Esophagus squamous epithelium (tissue), 5 donors: ENCODE data around the gene ANTXR1. TPM values are rescaled to one million over a fixed set of nuclear protein-coding genes. Genes with fewer than 3 reads are reported as not detected.

Source experiments
- DNase-seq: peaks from one replicate; lab custom pipeline; 2025; lab: John Stamatoyannopoulos, UW
- H3K27ac ChIP-seq, 4 donors: fragments of 200-600 bp; sonication (generic); one replicate each; pipeline ENCODE4 v1.5.1; 2016 to 2019; ENCODE audit warnings: mild to moderate bottlenecking in 1 of 4
- H3K27me3 ChIP-seq, 4 donors: fragments of 200-600 bp; sonication (generic); 1 replicate in 3 of 4; 2 replicates in 1 of 4; pipeline versions ENCODE4 v1.5.1 to v1.6.0; 2017 to 2021; ENCODE audit warnings: antibody characterized with exemption in 1 of 4
- H3K36me3 ChIP-seq, 3 donors: fragments of 200-600 bp; sonication (generic); one replicate each; pipeline ENCODE4 v1.5.1; 2016 to 2019
- H3K4me1 ChIP-seq, 3 donors: fragments of 200-600 bp; sonication (generic); one replicate each; pipeline ENCODE4 v1.5.1; 2017 to 2019
- H3K4me3 ChIP-seq, 4 donors: fragments of 200-600 bp; sonication (generic); 1 replicate in 3 of 4; 2 replicates in 1 of 4; pipeline ENCODE4 v1.5.1; 2016 to 2019; ENCODE audit warnings: mild to moderate bottlenecking in 2 of 4, moderate library complexity in 1 of 4
- H3K9me3 ChIP-seq, 3 donors: fragments of 200-600 bp; sonication (generic); one replicate each; pipeline ENCODE4 v1.5.1; 2016 to 2019
- CTCF ChIP-seq, 6 experiments: fragments of 450-650 bp in 4 of 6; fragments of 200-600 bp in 2 of 6; sonication (generic) in 2 of 6; IDR thresholded peaks; one replicate each; pipeline ENCODE4 v1.5.1; 2016 to 2019; ENCODE audit warnings: antibody characterized with exemption in 6 of 6, mild to moderate bottlenecking in 4 of 6, moderate library complexity in 4 of 6
- POLR2A ChIP-seq, 4 donors: fragments of 450-650 bp; IDR thresholded peaks; one replicate each; pipeline ENCODE4 v1.6.1; 2017; ENCODE audit warnings: antibody characterized with exemption in 4 of 4, mild to moderate bottlenecking in 4 of 4, moderate library complexity in 3 of 4
- WGBS, 2 donors: methylation state at CpG; one replicate each; pipeline ENCODE4 v1.1.5; 2018; 5-methylcytosine and 5-hydroxymethylcytosine counted together
- intact Hi-C: fragments of 100-400 bp; cut with DNase I; formaldehyde crosslinking; loops from one replicate; pipeline ENCODE4 v1.15.0; 2022
- total RNA-seq, 4 donors: library from RNA; depleted of rRNA; stranded (reverse); fragments of >200 nt; gene quantifications; one replicate each; pipeline ENCODE4 v1.1.0, GENCODE V29; 2016
- donor health status: DM: yes; HTN: yes; CAD: no.

ANTXR1 gene
- total RNA-seq, 4 donors from 2014 or later = 7.8 to 50.9 (median 17.3) TPM

DNA sequence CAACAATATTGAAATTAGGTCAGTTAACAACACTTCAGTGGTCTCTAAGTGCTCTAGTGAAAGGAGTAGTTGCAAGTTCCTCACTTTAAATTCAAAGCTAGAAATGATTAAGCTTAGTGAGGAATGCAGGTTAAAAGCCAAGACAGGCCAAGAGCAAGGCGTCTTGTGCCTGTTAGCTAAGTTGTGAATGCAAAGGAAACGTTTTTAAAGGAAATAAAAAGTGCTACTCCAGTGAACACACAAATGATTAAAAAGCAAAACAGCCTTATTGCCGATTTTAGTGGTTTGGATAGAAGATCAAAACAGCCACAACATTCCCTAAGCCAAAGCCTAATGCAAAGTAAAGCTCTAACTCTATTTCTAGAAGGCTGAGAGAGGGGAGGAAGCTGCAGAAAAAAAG, 44.7 kb downstream of the ANTXR1 start:
- Histone ChIP-seq H3K9me3 (no peaks in the 10 kb centered on the region), H3K27ac (no peak overlapping the region), H3K27me3 (no peaks in the 10 kb centered on the region), H3K4me1 (peaks cover 0 to 25% (median 8%) of the 10 kb centered on the region in 3 donors), H3K4me3 (no peak overlapping the region), H3K36me3 (no peaks in the 10 kb centered on the region)
- TF ChIP-seq POLR2A (IDR thresholded peaks at IDR 0.05) (no peak), CTCF (IDR thresholded peaks at IDR 0.05) (no peak)
- intact Hi-C loops = no loop called here
- WGBS, 2 donors = 36 to 41% methylated on average over 3 of the region's 3 CpGs
- no peak for DNase-seq

DNA sequence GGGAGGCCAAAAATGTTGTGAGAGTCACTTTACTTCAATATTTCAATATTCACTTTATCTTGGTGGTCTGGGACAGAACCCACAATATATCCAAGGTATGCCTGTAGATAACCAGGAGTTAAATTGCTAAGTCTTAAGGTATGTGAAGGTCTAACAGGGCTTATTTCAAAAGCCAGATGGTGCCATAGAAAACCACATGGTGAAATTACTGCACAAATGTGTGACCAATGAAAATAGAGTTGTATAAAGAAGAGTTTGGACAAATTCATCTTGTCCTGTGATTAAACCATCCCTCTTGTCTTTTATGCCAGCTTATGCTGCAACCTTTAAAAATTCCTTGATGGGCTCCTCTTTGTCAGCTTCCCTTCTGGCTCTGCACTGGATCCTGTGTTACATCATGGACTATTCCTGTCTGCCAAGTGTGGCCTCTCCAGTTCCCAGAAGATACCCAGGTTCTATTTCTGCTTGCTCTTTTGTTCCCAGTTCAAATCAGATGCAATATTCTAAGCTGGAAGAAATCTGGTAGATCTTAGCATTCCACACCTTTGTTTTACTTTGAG, 46.8 kb downstream of the ANTXR1 start:
- no peaks in the 10 kb centered on the region for H3K27me3 ChIP-seq
- TF ChIP-seq POLR2A (IDR thresholded peaks at IDR 0.05) = no peak
- no peak for TF ChIP-seq CTCF (IDR thresholded peaks at IDR 0.05)
- no peak overlapping the region for H3K27ac ChIP-seq
- no peak overlapping the region for H3K4me3 ChIP-seq
- intact Hi-C loops = no loop called here
- H3K9me3 ChIP-seq = no peaks in the 10 kb centered on the region
- peaks cover 0 to 22% (median 8%) of the 10 kb centered on the region in 3 donors for H3K4me1 ChIP-seq
- H3K36me3 ChIP-seq = no peaks in the 10 kb centered on the region
- no peak for DNase-seq

- intact Hi-C loops = no loop called here
- DNase-seq = no peak
- Histone ChIP-seq H3K4me1 (peaks cover 0 to 22% (median 8%) of the 10 kb centered on the region in 3 donors), H3K36me3 (no peaks in the 10 kb centered on the region), H3K4me3 (no peak overlapping the region), H3K27ac (peak overlapping the region in 1 of 4 donors; percentile 3), H3K27me3 (no peaks in the 10 kb centered on the region), H3K9me3 (no peaks in the 10 kb centered on the region)
- TF ChIP-seq POLR2A (IDR thresholded peaks at IDR 0.05) = no peak
- TF ChIP-seq CTCF (IDR thresholded peaks at IDR 0.05) = no peak
Observed at GRCh38 chr2:69060938-69061501, 48.0 kb downstream of the ANTXR1 start.

DNA sequence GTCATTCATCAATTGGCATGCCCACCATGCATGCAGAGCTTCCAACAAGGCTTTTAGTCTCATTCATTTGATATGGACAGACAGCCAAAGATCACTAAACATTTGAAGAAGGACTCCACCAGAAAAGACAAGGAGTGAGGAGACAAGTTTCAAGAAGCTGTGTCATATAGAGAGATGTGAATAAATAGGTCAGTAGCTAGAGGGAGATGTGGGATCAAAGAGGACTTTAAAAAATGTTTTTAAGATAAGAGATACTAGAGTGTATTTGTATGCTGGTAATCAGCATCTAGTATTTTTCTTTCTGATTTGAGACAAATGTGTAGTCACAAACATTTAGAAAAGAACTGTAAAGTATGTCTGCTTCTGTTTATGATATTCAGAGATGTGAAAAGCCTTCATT, 48.5 kb downstream of the ANTXR1 start:
- H3K27ac ChIP-seq = peak overlapping the region in 1 of 4 donors; percentile 3

DNA sequence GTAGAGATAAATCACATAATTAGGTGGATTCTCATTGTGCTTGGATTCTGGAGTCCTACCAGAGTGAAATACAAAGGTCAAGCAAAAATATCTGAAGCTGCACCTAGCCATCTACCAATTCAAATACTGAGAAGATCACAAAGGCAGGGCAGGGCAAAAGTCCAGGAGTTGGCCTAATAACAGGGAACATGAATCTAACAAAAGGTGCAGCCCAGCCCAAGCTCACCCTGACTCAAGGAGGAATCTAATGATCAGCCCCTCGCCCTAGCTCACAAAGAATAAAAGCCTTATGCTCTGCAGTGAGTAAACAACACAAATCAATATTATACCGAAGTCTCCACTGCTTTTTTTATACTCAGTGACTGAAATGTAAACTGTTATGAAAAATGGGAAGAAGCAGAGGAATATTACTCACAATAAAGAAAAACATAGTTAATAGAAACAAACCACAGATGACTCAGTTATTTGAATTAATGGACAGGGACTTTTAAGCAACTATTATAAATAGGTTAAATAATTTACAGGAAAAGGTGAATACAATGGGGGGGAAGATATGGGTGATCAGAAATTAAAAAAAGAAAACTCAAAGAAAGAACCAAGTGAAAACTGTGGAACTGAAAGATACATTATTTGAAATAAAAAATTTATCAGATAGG, 49.5 kb downstream of the ANTXR1 start:
- DNase-seq = no peak
- Histone ChIP-seq H3K36me3 (no peaks in the 10 kb centered on the region), H3K9me3 (no peaks in the 10 kb centered on the region), H3K4me3 (no peak overlapping the region), H3K27me3 (no peaks in the 10 kb centered on the region), H3K27ac (peak overlapping the region in 1 of 4 donors; percentile 8), H3K4me1 (peaks cover 0 to 34% (median 8%) of the 10 kb centered on the region in 3 donors)
- intact Hi-C loops = no loop called here
- WGBS, 2 donors = 37 to 43% methylated on average over 2 of the region's 2 CpGs
- TF ChIP-seq CTCF (IDR thresholded peaks at IDR 0.05) (no peak), POLR2A (IDR thresholded peaks at IDR 0.05) (no peak)

More for the DNA sequence above, 48.5 kb downstream of the ANTXR1 start:
- intact Hi-C loops = no loop called here
- Histone ChIP-seq H3K9me3 (no peaks in the 10 kb centered on the region), H3K4me1 (peaks cover 0 to 27% (median 8%) of the 10 kb centered on the region in 3 donors), H3K27me3 (no peaks in the 10 kb centered on the region), H3K36me3 (no peaks in the 10 kb centered on the region), H3K4me3 (no peak overlapping the region)
- no peak for DNase-seq
- no peak for TF ChIP-seq POLR2A (IDR thresholded peaks at IDR 0.05)
